Suppressor macrophage treated with lipopolysaccharide for 1 hour (primary cell): ENCODE data around the gene CD22.

Source experiments
- DNase-seq, 3 donors: peaks; one replicate each; pipeline ENCODE4 v3.0.0-alpha.2; 2020 to 2022

CD22 gene

GRCh38 chr19:35392742-35393715 is 64.0 kb downstream of the CD22 start:
- peak; percentile 30 to 58 (median 35) for DNase-seq

- DNase-seq = peak in 2 of 3 donors; percentile 36 to 48
Observed at GRCh38 chr19:35395382-35396199, 66.6 kb downstream of the CD22 start.

- DNase-seq = no peak
Observed at GRCh38 chr19:35396240-35396885, 67.4 kb downstream of the CD22 start.
